Cardiac fibroblast (primary cell): ENCODE data around the gene PKP2.

ENCODE experiments used
- DNase-seq, 2 donors: peaks; one replicate each; pipeline versions ENCODE4 v3.0.0 to v3.0.0-alpha.2; 2010; ENCODE audit warnings: low read depth in 2 of 2
- H3K4me3 ChIP-seq, 2 donors: replicated peaks in 1 of 2; 1 replicate in 1 of 2; 2 replicates in 1 of 2; pipeline ENCODE4 v1.5.1; 2011; ENCODE audit warnings: low read depth in 2 of 2, low read length in 2 of 2, mild to moderate bottlenecking in 2 of 2, moderate library complexity in 1 of 2
- CTCF ChIP-seq: IDR thresholded peaks from one replicate; pipeline ENCODE4 v1.5.1; 2011; ENCODE audit warnings: low read depth, mild to moderate bottlenecking, low read length, inconsistent platforms

The PKP2 gene

GRCh38 chr12:32765906-32766305, 130.7 kb downstream of the PKP2 start:
- TF ChIP-seq CTCF, result no peak
- H3K4me3 ChIP-seq, result no peak overlapping the region
- peak; percentile 12 to 51 for DNase-seq

GRCh38 chr12:32761716-32762115, 134.9 kb downstream of the PKP2 start:
- TF ChIP-seq CTCF, result no peak
- H3K4me3 ChIP-seq, result no peak overlapping the region
- DNase-seq, result no peak

GRCh38 chr12:32757157-32757556, 139.4 kb downstream of the PKP2 start:
- no peak for TF ChIP-seq CTCF
- no peak overlapping the region for H3K4me3 ChIP-seq
- DNase-seq, result no peak

GRCh38 chr12:32756476-32757066, 140.0 kb downstream of the PKP2 start:
- TF ChIP-seq CTCF, result no peak
- DNase-seq, result no peak
- H3K4me3 ChIP-seq, result no peak overlapping the region

- TF ChIP-seq CTCF, result peak; percentile 65
- peak; percentile 99 to 100 for DNase-seq
- peak within 1 kb of the TSS; percentile 98 to 100 for H3K4me3 ChIP-seq
Measured at GRCh38 chr12:32755654-32756475, 140.7 kb downstream of the PKP2 start, which contains the start of gene YARS2. YARS2 (minus strand) TSS chr12:32755897; CDS start chr12:32755874, 23 bp downstream.

- peak overlapping the region; percentile 98 to 100 for H3K4me3 ChIP-seq
- DNase-seq, result peak; percentile 76 to 92
- TF ChIP-seq CTCF, result peak; percentile 81
Measured at GRCh38 chr12:32755051-32755653, 141.4 kb downstream of the PKP2 start.
